Measurements from ENCODE around the gene PLA2G5.

PLA2G5 gene

DNA sequence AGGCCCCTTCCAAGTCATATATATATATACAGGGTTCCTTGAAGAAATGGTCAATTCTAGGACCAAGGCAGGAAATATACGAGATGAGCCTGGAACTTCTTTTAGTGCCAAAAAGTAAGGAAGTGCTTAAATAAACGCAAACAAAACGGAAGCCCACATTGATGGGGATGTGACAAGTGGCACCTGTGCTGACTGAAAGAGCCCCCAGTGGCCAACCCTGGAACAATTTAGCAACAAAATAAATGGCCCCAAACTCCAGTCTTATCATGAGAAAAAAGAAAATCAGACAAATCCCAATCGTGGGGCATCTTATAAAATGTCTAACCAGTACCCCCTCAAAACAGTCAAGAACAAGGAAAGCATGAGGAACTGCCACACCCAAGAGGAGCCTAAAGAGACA is 17.7 kb downstream of the PLA2G5 start:
- FAIRE-seq (no peak), DNase-seq (ENCODE audit: insufficient read length, low spot score) (no peak)

DNA sequence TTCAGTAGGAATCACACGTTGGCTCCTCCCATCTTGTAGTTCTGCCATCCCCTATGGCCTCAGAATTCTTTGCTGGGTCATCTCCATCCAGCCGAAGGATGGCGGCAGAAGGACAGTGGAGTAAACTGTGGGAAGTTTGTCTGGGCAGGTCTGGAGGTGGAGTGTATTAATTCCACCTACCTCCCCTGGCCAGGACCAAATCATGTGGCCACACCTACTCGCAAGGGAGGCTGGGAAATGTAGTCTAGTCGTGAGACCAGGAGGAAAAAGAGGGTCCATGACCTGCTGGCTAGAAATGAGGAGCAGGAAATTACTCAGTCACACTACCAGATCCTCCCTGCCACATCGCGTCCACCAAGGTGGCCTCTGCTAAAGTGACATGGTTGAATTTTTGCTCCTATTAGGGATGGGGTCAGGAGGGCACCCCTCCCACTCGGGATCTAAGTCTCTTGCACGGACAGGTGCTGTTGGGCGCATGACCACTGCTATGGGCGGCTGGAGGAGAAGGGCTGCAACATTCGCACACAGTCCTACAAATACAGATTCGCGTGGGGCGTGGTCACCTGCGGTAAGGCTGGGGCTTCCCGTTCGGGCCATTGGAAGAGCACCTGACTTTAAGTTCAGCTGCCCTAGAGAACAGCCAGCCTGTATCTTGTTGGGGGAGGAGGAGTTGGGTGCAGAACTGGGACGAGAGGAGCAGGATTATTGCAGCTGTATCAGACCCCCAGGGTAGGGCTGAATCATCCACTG is 19.5 kb downstream of the PLA2G5 start:
- DNase-seq (ENCODE audit: insufficient read length, low spot score): no peak
- FAIRE-seq: no peak

DNA sequence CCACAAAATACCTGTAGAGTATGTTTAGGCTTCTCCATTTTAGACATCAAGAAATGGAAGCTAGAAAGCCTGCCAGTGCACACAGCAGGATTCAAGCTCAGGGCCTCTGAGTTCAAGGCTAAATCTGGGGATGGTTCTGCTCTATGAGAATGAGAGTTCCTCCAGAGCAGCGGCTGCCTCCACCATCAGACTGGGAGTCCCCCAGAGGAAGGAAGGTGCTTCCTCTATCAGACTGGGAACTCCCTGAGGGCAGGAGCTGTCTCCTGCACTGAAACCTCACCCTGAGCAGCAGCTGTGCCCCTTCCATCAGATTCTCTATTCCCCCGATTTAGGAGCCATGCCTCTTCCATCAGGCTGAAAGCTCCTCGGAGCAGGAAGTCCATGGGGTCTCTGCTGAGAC is 20.1 kb downstream of the PLA2G5 start:
- DNase-seq (ENCODE audit: insufficient read length, low spot score): no peak
- no peak for FAIRE-seq

DNA sequence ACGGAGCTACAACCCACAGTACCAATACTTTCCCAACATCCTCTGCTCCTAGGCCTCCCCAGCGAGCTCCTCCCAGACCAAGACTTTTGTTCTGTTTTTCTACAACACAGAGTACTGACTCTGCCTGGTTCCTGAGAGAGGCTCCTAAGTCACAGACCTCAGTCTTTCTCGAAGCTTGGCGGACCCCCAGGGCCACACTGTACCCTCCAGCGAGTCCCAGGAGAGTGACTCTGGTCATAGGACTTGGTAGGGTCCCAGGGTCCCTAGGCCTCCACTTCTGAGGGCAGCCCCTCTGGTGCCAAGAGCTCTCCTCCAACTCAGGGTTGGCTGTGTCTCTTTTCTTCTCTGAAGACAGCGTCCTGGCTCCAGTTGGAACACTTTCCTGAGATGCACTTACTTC is 20.6 kb downstream of the PLA2G5 start:
- FAIRE-seq (no peak), DNase-seq (ENCODE audit: insufficient read length, low spot score) (no peak)

DNA sequence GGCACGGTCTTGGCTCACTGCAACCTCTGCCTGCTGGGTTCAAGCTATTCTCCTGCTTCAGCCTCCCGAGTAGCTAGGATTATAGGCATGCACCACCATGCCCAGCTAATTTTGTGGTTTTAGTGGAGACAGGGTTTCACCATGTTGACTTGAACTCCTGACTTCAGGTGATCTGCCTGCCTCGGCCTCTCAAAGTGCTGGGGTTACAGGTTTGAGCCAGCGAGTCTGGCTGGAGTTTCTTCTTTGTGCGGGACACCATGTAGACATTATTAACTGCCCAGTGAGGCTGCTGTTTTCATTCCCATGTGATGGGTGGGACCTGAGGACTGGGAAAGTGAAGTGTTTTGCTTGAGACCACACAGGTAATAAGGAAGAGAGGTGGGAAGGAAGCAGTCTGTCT is 23.3 kb downstream of the PLA2G5 start:
- DNase-seq (ENCODE audit: insufficient read length, low spot score): no peak
- FAIRE-seq: no peak

DNA sequence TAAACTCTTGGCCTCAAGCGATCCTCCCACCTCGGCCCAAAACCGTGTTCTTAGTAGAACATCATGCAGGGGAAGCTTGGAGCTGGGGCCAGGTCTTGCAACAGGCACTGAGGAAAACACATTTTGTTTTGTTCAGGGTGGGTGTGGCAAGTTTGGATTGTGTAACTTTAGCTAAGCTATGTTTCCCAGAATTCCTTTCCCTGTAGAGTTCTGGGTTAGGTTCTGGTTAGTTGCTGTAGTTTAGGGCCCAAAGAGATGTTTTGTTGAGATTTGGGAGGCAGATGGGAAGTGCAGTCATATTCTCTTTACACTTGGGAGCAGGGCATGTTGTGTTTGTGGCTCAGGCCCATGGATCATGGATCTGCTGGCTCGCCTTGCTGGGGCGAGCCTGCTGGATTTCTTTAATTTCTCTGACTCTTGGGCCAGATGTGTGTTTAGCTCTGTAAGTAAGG is 24.0 kb downstream of the PLA2G5 start:
- FAIRE-seq (no peak), DNase-seq (ENCODE audit: insufficient read length, low spot score) (no peak)

DNA sequence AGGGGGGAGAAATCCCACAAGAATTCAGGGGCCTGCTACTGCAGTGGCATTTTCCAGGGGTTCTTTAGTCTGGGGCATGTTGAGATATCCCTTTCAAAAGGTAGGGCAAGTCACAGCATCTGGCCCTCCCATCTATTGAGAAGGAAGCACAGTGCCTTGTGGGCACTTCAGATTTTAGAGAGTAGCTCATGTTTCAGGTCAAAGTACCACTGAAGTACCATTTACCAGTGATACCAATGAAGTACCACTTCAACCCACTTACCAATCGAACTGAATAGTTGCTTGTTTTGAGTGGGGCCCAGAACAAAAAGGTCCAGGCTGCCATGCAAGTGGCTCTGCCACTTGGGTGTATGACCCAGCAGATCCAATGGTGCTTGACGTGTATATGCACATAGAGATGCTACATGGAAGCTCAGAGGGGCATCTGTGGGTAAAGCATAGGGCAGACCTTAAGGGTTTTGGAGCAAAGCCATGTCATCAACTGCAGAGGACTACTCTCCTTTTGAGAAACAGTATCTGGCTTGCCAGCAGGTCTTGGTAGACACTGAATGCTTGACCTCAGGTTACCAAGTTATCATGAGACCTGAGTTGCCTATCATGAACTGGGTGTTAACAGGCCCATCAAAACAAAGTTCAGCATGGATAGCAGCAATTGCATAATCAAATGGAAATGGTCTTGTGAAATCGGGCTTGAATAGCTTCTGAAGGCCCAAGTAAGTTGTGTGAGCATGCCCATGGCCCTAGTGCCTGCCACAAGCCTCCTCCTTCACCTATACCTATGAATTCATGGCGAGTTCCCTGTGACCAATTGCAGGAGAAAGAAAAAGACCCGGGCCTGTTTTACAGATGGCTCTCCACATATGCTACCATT is 25.8 kb downstream of the PLA2G5 start:
- DNase-seq (ENCODE audit: insufficient read length, low spot score) (no peak), FAIRE-seq (no peak)

DNA sequence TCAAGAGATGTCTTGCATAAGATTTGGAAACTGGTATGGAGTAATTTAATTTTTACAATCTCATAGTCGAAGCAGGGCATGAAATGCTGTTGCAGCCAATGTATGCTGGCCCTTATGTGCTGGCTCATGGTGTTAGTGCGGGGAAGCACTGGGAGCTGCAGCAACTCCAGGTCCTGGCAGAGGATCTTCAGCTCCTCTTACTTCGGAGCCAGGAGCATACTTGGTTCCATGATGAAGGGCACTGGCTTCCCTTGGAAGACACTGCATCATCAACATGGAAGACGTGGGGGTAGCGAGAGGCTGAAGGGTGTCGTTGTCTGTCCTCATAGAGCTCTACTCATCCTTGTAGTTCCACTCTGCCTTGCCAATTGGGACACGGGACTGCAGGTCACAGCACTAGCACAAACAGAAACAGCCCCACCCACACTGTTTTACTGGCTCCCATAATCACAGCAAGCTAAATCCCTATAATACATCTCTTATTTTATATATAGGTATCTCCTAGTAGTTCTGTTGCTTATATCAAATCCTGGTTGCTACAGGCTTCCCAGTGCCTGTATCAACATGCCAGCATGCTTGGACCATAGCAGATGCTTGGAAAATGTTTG is 26.9 kb downstream of the PLA2G5 start:
- DNase-seq (ENCODE audit: insufficient read length, low spot score): no peak
- no peak for FAIRE-seq

DNA sequence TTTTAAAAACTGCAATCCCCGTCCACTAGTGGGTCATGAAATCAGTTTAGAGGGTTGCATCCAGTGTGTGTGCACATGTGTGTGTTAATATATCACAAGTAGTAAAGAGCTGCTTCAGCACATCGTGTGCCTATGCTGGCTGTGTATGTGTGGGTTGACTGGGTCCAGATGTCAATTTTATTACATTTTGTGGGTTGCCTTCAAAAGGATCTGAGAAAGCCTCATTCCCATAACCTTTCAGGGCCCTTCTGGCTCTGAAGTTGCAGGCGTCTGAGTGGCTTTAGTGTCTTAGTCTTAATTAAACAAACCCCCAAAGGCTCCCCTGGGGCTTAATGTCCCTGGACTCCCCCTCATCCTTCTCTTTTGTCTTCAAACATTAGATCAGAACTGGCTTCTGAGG is 29.5 kb downstream of the PLA2G5 start:
- no peak for DNase-seq (ENCODE audit: insufficient read length, low spot score)

DNA sequence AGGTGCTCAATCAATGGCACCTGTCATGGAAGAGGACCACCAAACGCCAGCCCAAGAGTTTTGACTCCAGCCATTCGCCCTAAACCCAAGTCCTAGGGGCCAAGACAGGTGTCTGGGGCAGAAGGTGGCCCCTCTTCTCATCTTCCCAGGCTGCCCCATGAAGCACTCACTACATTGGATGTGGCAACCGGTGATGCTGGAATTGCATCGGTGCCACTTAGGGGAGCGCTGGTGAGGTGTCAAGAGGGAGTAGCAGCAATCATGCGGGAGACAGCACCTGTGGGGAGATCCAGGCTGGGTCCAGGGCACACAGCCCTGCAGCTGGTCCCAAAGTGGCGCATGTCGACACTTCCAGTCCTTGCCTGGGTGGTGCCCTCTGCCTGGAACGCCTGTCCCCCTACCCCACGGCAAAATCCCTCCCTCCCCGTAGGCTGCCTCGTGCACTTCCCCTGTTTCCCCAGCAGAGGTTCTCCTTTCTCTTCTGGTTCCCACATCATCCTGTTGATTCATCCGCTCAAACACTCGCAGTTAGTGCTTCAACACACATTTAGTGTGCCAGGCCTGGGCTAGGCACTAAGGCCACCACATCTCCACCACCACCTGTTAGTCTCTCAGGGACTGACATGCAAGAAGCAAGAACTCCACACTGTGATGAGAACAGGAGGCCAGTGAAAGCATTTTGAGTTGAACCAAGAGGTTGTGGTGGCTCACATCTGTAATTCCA is 30.8 kb downstream of the PLA2G5 start:
- peak; percentile 40 for DNase-seq (ENCODE audit: insufficient read length, low spot score)

More for the DNA sequence above, 29.5 kb downstream of the PLA2G5 start:
- no peak for FAIRE-seq

DNA sequence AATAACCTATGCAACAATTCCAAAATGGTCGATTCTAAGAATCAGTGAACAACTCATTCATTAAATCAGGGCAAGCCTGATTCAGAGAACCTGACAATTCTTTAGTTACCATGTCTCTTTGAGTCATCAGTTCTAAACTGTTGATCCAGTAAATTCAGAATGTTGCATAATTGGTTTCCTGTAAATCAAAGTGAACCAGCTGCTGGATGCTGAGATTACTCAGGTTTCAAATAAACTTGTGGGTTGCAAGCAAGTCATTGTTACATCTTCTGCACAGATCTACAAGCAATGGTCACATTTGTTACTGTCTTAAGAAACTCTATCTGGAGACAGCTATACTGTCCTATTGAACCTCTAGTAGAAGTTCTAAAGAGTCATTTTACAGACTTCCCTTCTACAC is 32.9 kb downstream of the PLA2G5 start:
- FAIRE-seq: no peak
- DNase-seq (ENCODE audit: insufficient read length, low spot score): no peak

More for the DNA sequence above, 30.8 kb downstream of the PLA2G5 start:
- peak; percentile 39 for FAIRE-seq

DNA sequence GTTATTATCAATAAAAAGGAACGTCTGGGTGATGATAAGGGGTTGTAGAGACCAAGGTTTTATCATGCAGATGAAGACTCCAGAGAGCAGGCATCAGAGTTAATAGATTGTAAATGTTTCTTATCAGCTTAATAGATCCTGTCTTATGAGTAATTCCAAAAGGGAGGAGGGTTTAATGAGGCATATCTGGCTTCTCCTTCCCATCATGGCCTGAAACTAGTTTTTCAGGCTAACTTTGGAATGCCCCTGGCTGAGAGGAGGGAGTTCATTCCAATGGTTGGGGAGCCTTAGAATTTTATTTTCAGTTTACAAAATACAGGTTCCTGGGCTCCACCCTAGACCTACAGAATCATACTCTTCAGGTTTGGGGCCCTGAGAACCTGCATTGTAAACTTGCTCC is 35.9 kb downstream of the PLA2G5 start:
- no peak for FAIRE-seq
- no peak for DNase-seq (ENCODE audit: insufficient read length, low spot score)

DNA sequence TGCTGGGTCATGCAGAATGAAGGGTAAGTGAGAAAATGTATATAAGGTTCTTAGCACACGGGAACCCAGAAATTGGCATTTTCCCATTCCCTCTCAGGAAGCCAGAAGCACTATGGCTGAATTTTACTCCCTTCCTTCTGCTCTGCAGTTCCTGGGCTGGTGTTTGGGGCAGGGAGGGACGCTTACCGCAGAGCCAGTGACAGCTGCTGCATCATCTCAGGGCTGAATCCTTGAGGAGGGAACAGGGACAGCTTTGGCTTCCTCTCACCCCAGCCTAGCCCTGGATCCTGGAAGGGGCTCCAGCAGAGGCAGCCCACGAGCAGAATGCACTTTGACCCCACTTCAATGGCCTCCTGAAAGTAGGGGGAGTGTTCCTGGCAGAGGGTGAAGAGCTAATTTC is 37.4 kb downstream of the PLA2G5 start:
- DNase-seq (ENCODE audit: insufficient read length, low spot score) (no peak), FAIRE-seq (no peak)

DNA sequence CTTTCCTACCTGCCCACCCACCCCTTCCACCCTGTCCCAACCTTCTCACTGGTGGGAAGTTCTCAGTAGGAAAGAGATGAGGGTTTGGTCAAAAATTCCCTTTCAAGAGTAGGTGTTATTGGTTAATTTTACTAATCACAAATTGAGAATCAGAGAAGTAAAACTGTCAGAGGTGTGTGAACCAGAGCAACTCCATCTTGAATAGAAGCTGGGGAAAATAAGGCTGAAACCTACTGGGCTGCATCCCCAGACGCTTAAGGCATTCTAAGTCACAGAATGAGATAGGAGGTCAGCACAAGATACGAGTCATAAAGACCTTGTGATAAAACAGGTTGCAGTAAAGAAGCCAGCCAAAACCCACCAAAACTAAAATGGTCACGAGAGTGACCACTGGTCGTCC is 37.8 kb downstream of the PLA2G5 start:
- no peak for FAIRE-seq
- DNase-seq (ENCODE audit: insufficient read length, low spot score): no peak

DNA sequence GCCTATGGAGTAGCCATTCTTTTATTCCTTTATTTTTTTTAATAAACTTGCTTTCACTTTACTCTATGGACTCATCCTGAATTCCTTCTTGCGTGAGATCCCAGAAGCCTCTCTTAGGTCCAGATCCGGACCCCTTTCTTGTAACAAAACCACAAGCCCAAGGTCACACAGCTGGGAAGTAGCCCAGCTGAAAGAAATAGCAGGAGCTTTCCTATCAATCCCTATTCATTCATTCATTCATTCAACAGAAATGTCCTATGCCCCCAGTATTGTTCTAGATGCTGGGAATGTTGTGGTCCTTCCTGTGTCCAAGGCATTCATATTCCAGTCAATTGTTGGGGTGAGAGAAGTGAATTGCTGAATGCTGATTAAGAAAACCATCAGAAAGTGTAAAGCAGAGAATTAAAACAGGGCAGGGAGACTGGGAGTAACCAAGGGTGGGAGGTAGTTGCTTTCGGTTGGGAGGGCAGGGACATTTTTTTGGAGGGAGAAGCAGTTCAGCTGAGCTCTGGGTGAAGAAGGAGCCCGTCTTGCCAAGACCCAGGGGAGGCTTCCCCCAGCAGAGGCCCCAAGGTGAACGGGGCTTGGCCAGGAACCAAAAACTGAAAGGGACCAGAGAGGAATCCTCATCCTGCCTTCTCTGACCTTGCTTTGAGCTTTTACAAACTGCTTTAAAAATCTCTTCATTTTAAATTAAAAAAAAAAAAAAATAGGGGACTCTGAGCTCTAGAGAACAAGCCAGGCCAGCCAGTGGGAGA is 38.6 kb downstream of the PLA2G5 start:
- DNase-seq (ENCODE audit: insufficient read length, low spot score) (no peak), FAIRE-seq (no peak)

DNA sequence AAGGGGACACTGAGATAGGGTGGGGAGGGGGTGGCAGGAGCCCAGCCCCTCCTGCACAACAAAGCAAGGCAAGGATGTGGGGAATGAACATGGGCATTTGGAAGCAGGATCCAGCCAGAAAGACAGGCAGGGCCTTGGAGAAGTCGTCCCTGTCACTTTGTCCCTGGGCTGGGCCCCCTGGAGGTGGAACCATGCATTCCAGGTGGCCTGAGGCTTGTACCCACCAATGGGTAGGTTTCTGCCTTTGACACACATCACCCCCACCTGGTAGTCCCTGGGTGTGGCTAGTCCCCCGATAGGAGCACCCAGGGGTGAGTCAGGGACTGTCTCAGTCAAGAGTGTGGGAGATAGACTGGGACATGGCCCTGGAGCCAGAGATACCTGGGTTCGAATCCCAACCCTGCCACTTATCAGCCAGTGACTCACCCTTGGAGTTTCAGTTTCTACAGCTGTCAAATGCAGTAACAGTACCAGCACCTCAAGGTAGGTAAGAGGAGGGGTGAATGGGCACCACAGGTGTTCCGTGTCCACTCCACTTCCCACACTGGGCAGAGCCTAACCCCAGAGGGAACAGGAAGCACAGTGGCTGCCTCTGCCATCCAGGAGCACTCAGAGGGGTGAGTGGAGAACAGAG is 39.3 kb downstream of the PLA2G5 start:
- no peak for FAIRE-seq
- no peak for DNase-seq (ENCODE audit: insufficient read length, low spot score)

DNA sequence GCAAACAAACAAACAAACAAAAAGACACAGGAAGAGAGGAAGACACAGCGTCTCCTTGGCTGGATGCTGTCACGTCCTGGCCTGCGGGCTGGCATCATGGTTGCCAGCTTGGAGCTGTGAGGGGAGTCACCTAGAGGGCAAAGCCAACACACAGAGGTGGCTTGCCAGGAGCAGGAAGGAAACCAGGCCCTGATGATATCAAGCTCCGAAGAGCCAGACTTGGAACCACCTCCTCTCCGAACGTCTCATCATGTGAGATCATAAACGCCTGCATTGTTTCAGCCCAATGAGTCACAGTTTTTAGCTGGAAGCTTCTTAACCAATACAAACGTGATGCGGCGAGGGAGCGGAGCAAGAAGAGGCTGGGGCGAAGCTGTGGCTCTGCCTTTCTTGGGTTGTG is 40.7 kb downstream of the PLA2G5 start:
- no peak for DNase-seq (ENCODE audit: insufficient read length, low spot score)
- FAIRE-seq: no peak

DNA sequence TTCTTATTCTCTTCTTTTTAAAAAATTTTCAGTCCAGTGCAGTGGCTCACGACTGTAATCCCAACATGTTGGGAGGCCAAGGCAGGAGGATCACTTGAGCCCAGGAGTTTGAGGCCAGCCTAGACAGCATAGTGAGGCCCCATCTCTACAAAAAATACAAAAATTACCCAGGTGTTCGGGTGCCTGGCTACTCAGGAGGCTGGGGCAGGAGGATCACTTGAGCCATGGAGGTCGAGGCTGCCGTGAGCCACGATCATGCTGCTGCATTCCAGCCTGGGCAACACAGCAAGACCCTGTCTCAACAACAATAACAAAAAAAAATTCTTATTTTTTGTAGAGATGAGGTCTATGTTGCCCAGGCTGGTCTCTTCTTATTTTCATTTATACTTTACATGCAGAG is 41.5 kb downstream of the PLA2G5 start:
- DNase-seq (ENCODE audit: insufficient read length, low spot score) (no peak), FAIRE-seq (no peak)

DNA sequence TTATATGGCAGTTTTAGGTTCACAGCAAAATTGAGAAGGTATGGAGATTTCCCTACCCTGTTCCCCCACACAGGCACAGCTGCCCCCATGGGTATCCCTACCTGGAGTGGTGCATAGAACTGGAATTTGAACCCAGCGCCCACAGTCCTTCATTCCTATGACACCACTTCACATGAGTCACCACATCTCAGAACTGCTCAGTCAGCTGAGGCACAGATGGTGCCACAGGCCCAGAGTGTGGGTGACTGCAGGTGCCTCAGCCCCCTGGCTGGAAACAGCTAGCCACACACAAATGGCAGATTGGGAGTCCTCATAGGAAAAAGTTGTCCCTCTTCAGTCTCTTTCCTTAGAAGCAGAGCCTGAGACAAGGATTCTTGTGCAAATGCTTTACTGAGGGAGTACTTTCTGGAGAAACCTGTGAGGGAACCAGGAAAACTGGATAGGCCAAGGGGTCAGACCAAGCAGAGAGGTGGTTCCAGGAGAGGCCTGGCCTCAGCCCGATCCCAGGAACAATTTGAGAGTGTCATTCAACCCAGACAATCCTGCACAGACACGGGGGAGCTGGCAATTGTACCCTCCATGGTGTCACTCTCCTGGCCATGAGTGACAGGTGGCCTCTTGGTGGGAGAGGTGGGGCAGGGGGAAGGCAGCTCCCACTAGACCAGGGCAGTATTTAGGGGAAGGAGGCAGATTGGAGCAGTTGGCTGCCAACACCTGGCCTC is 42.4 kb downstream of the PLA2G5 start:
- DNase-seq (ENCODE audit: insufficient read length, low spot score) (no peak), FAIRE-seq (no peak)

Measured in GM19239 (cell line).